Endodermal cell (in vitro differentiated cells): Measurements from ENCODE around the gene DACH1. TPM values are rescaled to one million over a fixed set of nuclear protein-coding genes. Genes with fewer than 3 reads are reported as not detected.
"Not testable (repeated sequence)": the region's sequence is repeated elsewhere in the genome, so short reads cannot be mapped to it uniquely, and the experiment has no call there.

Experiments used
- DNase-seq: peaks from one replicate; pipeline ENCODE4 v3.0.0-alpha.2; 2017
- H3K27ac ChIP-seq: 2 replicates; pipeline ENCODE4 v1.5.1; 2013; ENCODE audit warnings: mild to moderate bottlenecking, low read depth, low read length, moderate library complexity
- H3K27me3 ChIP-seq: 2 replicates; pipeline ENCODE4 v1.6.1; 2013; ENCODE audit warnings: mild to moderate bottlenecking, low read length, moderate library complexity; ENCODE audit not compliant: insufficient read depth, control insufficient read depth, poor library complexity, severe bottlenecking
- H3K36me3 ChIP-seq: 2 replicates; pipeline ENCODE4 v1.7.0; 2013; ENCODE audit warnings: mild to moderate bottlenecking, low read length, moderate library complexity; ENCODE audit not compliant: control insufficient read depth, insufficient read depth
- H3K4me1 ChIP-seq: one replicate; pipeline ENCODE4 v1.7.0; 2013; ENCODE audit warnings: low read length; ENCODE audit not compliant: control insufficient read depth, insufficient read depth
- H3K4me3 ChIP-seq: 2 replicates; pipeline ENCODE4 v1.5.1; 2013; ENCODE audit warnings: mild to moderate bottlenecking, low read length, moderate library complexity
- H3K9ac ChIP-seq: 2 replicates; pipeline ENCODE4 v1.6.1; 2013; ENCODE audit warnings: mild to moderate bottlenecking, low read length, moderate library complexity; ENCODE audit not compliant: poor library complexity, severe bottlenecking; ENCODE audit errors: extremely low read depth
- H3K9me3 ChIP-seq: 2 replicates; pipeline ENCODE4 v1.6.1; 2013; ENCODE audit warnings: mild to moderate bottlenecking, low read length, moderate library complexity; ENCODE audit not compliant: control insufficient read depth
- H3K27ac Mint-ChIP-seq: 2 replicates; pipeline ENCODE4 v1.8.0; 2020; ENCODE audit warnings: mixed read lengths
- H3K27me3 Mint-ChIP-seq: 2 replicates; pipeline ENCODE4 v1.8.0; 2021; ENCODE audit warnings: mild to moderate bottlenecking, mixed read lengths; ENCODE audit not compliant: insufficient read depth
- H3K36me3 Mint-ChIP-seq: 2 replicates; pipeline ENCODE4 v1.8.0; 2020; ENCODE audit warnings: low read depth, mixed read lengths
- H3K4me1 Mint-ChIP-seq: 2 replicates; pipeline ENCODE4 v1.8.0; 2020; ENCODE audit warnings: mixed read lengths
- H3K4me3 Mint-ChIP-seq: 2 replicates; pipeline ENCODE4 v1.8.0; 2020; ENCODE audit warnings: mild to moderate bottlenecking, moderate library complexity, mixed read lengths
- H3K9me3 Mint-ChIP-seq: 2 replicates; pipeline ENCODE4 v1.8.0; 2020; ENCODE audit warnings: mild to moderate bottlenecking, mixed read lengths
- WGBS, 2 experiments: methylation state at CpG; one replicate each; pipeline versions ENCODE4 v1.1.5 to v1.1.7; 2013; ENCODE audit warnings: missing lambda C conversion rate in 2 of 2, mixed read lengths in 1 of 2; ENCODE audit not compliant: insufficient coverage in 1 of 2, insufficient read length in 1 of 2; 5-methylcytosine and 5-hydroxymethylcytosine counted together
- total RNA-seq, 2 donors: library from RNA; stranded (reverse); fragmentation: NEBNext Ultra II Directional in 1 of 2; extraction: Animal tissue kit (Norgen Biotek cat#: 25700) in 1 of 2; gene quantifications; 2 replicates in 1 of 2; 3 replicates in 1 of 2; pipeline ENCODE4 v1.2.1, GENCODE V29; 2021
- TF ChIP-seq, protein P1 (sequence below): fragments of 200-600 bp; sonication (generic); conservative IDR thresholded peaks from 2 replicates; pipeline ENCODE4 v1.5.0; 2021; ENCODE audit warnings: antibody characterized with exemption, mild to moderate bottlenecking

The DACH1 gene
- total RNA-seq, 2 donors from 2014 or later, result 0.81 to 1.2 TPM

DNA sequence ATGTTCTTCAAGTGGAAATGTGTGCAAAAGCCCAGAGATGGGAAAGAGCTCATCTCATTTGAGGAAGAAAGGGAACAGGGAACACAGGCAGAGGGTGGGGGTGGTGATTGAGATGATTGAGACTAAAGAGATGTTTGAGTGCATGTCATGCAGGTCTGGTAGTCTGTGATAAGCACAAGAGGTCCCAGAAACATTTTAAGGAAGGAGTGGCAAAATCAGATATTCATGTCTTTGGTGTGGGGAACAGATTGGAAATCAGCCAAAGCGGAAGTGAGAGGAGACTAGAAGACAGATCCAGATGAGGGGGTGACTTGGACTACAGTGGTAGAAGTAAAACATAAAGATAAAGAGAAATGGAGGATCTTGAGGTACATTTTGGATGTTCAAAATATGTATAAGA is 39.4 kb upstream of the DACH1 start:
- Mint-ChIP-seq H3K4me3 (no peak overlapping the region), H3K36me3 (no peaks in the 10 kb centered on the region), H3K4me1 (peaks cover 12% of the 10 kb centered on the region), H3K9me3 (no peaks in the 10 kb centered on the region), H3K27ac (no peak overlapping the region), H3K27me3 (no peaks in the 10 kb centered on the region)
- H3K4me1 ChIP-seq, result peaks cover 3% of the 10 kb centered on the region
- no peak for DNase-seq
- H3K27me3 ChIP-seq, result no peaks in the 10 kb centered on the region
- TF ChIP-seq, protein P1, sequence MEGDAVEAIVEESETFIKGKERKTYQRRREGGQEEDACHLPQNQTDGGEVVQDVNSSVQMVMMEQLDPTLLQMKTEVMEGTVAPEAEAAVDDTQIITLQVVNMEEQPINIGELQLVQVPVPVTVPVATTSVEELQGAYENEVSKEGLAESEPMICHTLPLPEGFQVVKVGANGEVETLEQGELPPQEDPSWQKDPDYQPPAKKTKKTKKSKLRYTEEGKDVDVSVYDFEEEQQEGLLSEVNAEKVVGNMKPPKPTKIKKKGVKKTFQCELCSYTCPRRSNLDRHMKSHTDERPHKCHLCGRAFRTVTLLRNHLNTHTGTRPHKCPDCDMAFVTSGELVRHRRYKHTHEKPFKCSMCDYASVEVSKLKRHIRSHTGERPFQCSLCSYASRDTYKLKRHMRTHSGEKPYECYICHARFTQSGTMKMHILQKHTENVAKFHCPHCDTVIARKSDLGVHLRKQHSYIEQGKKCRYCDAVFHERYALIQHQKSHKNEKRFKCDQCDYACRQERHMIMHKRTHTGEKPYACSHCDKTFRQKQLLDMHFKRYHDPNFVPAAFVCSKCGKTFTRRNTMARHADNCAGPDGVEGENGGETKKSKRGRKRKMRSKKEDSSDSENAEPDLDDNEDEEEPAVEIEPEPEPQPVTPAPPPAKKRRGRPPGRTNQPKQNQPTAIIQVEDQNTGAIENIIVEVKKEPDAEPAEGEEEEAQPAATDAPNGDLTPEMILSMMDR, result no peak
- no peaks in the 10 kb centered on the region for H3K9me3 ChIP-seq
- no peaks in the 10 kb centered on the region for H3K36me3 ChIP-seq
- no peak overlapping the region for H3K27ac ChIP-seq
- H3K4me3 ChIP-seq, result no peak overlapping the region
- 96 to 100% methylated on average over 1 of the region's 1 CpG for WGBS, 2 experiments
- H3K9ac ChIP-seq, result no peak overlapping the region

DNA sequence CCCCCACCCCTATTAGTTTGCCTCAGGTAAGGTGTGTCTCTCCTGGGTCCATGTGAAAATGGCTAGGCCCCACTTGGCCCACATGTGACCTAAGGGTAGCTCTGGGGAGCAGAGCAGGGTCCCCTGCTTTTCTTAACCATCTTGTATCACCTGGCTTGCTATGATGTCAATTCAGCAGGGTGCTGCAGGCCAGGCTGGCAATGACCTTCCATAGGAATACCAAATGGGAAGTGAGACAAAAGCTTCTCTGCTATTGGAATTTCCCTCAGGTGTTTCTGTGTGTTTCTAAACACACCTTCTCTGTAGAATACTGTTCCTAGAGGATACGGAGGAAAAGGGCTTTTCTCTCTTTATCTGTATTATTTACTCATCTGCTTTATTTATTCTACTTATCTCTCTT is 35.7 kb upstream of the DACH1 start:
- H3K27ac ChIP-seq, result no peak overlapping the region
- Mint-ChIP-seq H3K27me3 (no peaks in the 10 kb centered on the region), H3K9me3 (no peaks in the 10 kb centered on the region), H3K36me3 (no peaks in the 10 kb centered on the region), H3K4me1 (peaks cover 12% of the 10 kb centered on the region), H3K4me3 (no peak overlapping the region), H3K27ac (no peak overlapping the region)
- H3K4me3 ChIP-seq, result no peak overlapping the region
- H3K36me3 ChIP-seq, result no peaks in the 10 kb centered on the region
- H3K4me1 ChIP-seq, result peaks cover 3% of the 10 kb centered on the region
- no peak overlapping the region for H3K9ac ChIP-seq
- no CpG with 5 or more reads among the region's 1 CpG for WGBS, 2 experiments
- TF ChIP-seq, protein P1, result no peak
- no peaks in the 10 kb centered on the region for H3K27me3 ChIP-seq
- H3K9me3 ChIP-seq, result no peaks in the 10 kb centered on the region
- DNase-seq, result no peak

DNA sequence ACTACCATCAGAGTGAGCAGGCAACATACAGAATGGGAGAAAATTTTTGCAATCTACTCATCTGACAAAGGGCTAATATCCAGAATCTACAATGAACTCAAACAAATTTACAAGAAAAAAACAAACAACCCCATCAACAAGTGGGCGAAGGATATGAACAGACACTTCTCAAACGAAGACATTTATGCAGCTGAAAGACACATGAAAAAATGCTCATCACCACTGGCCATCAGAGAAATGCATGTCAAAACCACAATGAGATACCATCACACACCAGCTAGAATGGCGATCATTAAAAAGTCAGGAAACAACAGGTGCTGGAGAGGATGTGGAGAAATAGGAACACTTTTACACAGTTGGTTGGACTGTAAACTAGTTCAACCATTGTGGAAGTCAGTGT is 26.5 kb upstream of the DACH1 start:
- H3K27me3 Mint-ChIP-seq, H3K36me3 ChIP-seq, H3K27ac Mint-ChIP-seq, H3K9ac ChIP-seq, H3K36me3 Mint-ChIP-seq, H3K27me3 ChIP-seq, H3K4me3 Mint-ChIP-seq, H3K4me1 Mint-ChIP-seq, H3K9me3 ChIP-seq, H3K27ac ChIP-seq, H3K4me3 ChIP-seq, DNase-seq, H3K4me1 ChIP-seq, H3K9me3 Mint-ChIP-seq: not testable (repeated sequence)
- 89% methylated on average over 3 of the region's 3 CpGs; no CpG with 5 or more reads in 1 of the 2 experiments for WGBS, 2 experiments

- no peak for DNase-seq
- Mint-ChIP-seq H3K36me3 (no peaks in the 10 kb centered on the region), H3K4me1 (no peaks in the 10 kb centered on the region), H3K27ac (no peak overlapping the region), H3K4me3 (no peak overlapping the region), H3K9me3 (peaks cover 3% of the 10 kb centered on the region), H3K27me3 (no peaks in the 10 kb centered on the region)
- Histone ChIP-seq H3K27me3 (no peaks in the 10 kb centered on the region), H3K4me3 (no peak overlapping the region), H3K27ac (no peak overlapping the region), H3K36me3 (no peaks in the 10 kb centered on the region), H3K9ac (no peak overlapping the region), H3K4me1 (no peaks in the 10 kb centered on the region), H3K9me3 (no peaks in the 10 kb centered on the region)
- TF ChIP-seq, protein P1, result no peak
These were observed 19.9 kb upstream of the DACH1 start for GRCh38 chr13:71886880-71887279.
